T-helper 2 cell treated with Interferon-gamma antibody and Interleukin-4, amounts not matched to agents 5 μg/mL and 100 μg/mL, for 36 hours (primary cell): Measurements from ENCODE around the gene IL26.

ENCODE experiments used
- DNase-seq: peaks from one replicate; pipeline ENCODE4 v3.0.0; 2021; ENCODE audit warnings: low spot score
- H3K27ac Mint-ChIP-seq: one replicate; pipeline ENCODE4 v1.8.0; 2021; ENCODE audit warnings: mild to moderate bottlenecking, mixed read lengths
- H3K27me3 Mint-ChIP-seq: one replicate; pipeline ENCODE4 v1.8.0; 2021; ENCODE audit warnings: low read depth, mixed read lengths
- H3K36me3 Mint-ChIP-seq: one replicate; pipeline ENCODE4 v1.8.0; 2021; ENCODE audit warnings: low read depth, mixed read lengths
- H3K4me1 Mint-ChIP-seq: one replicate; pipeline ENCODE4 v1.8.0; 2021; ENCODE audit warnings: low read depth, mixed read lengths
- H3K4me3 Mint-ChIP-seq: one replicate; pipeline ENCODE4 v1.8.0; 2022; ENCODE audit warnings: mild to moderate bottlenecking, moderate library complexity, mixed read lengths
- H3K9me3 Mint-ChIP-seq: one replicate; pipeline ENCODE4 v1.8.0; 2021; ENCODE audit warnings: mixed read lengths

IL26 gene, protein sequence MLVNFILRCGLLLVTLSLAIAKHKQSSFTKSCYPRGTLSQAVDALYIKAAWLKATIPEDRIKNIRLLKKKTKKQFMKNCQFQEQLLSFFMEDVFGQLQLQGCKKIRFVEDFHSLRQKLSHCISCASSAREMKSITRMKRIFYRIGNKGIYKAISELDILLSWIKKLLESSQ

DNA sequence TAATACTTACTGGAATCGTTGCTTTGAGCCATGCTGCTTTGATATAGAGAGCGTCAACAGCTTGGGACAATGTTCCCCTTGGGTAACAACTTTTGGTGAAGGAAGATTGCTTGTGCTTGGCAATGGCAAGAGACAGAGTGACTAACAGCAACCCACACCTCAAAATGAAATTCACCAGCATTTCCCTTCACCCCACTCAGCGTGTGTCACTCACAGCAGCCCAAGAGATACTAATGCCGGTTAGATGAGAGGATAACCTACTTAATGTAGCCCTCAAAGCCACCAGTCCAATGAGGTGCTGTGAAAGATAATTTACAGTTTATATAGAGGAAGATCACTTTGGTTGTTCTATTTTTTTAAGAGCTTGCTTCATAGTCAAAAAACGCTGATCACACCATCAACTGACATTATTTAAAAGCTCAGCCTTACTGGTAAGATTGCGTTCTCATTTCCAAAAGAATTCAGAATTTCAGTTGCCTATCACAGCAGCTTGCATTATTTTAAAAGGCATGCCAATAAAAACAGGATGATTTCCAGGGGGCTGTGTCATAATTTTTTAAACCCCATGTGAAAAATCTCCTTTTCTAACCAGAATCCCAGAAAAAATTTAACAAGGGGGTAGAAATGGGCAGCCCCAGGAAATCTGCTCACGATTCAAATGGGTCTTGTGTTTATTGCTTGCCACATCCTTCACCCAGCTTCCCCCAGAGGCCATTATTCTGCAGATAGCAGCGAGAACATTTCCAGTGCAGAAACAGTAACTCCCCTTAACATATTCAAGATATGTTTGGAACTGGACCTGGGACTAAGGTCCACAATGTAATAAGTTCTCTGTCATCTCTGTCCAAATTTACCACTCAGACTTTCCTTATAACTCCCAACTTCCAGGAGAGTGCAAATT is at the start of gene IL26:
Gene IL26 (minus strand): TSS at position 235 of the 901 bp plus-strand sequence. CDS start 54 bp downstream, at position 181.
- Mint-ChIP-seq H3K27me3 (peaks cover 45% of the 10 kb centered on the region), H3K4me3 (no peak within 1 kb of the TSS), H3K9me3 (no peaks in the 10 kb centered on the region), H3K4me1 (peaks cover 12% of the 10 kb centered on the region), H3K27ac (no peak within 1 kb of the TSS), H3K36me3 (no peaks in the 10 kb centered on the region)
- DNase-seq, result no peak

DNA sequence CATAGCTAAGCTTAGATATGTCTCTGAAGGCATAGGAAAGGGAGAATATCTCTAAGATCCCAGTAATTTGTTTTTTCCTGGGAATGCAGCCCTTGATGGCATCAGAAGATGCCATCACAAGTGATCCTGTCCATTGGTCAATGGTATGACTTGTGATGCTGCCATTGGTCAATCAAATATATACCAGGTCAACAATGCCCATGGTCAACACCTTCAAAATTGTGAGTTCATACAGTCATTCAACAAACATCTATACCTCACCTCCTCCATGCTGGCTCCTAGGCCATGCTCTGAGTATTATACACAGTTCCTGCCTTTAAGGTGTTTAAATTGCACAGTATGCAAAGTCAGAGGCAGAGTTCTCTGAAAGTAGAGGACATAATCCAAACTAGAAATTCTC is 47.1 kb upstream of the IL26 start:
- H3K9me3 Mint-ChIP-seq, result no peaks in the 10 kb centered on the region
- H3K4me3 Mint-ChIP-seq, result no peak overlapping the region
- H3K27ac Mint-ChIP-seq, result no peak overlapping the region
- peaks cover 15% of the 10 kb centered on the region for H3K4me1 Mint-ChIP-seq
- no peak for DNase-seq
- no peaks in the 10 kb centered on the region for H3K36me3 Mint-ChIP-seq
- peaks cover 37% of the 10 kb centered on the region for H3K27me3 Mint-ChIP-seq

DNA sequence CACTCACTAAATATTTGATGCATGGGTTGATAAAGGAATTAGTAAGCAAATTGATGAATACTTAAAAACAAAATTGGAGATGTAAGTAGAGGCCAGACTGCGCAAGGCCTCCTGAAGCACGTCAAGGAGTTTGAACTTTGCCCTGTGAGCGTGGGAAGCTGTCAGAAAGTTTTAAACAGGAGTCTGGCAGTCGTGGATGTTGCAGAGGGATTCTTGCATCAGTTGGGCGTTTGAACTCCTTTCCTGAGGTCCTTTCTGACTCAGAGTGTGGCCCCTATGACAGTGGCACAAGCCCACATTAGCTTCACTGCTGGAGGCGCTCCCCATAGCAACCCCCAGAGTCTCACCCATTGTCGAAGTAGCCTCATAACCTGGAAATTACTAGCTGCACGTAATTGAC is 45.7 kb upstream of the IL26 start:
- Mint-ChIP-seq H3K9me3 (no peaks in the 10 kb centered on the region), H3K36me3 (no peaks in the 10 kb centered on the region), H3K27me3 (peaks cover 38% of the 10 kb centered on the region), H3K4me1 (peaks cover 8% of the 10 kb centered on the region), H3K4me3 (no peak overlapping the region), H3K27ac (no peak overlapping the region)
- no peak for DNase-seq

DNA sequence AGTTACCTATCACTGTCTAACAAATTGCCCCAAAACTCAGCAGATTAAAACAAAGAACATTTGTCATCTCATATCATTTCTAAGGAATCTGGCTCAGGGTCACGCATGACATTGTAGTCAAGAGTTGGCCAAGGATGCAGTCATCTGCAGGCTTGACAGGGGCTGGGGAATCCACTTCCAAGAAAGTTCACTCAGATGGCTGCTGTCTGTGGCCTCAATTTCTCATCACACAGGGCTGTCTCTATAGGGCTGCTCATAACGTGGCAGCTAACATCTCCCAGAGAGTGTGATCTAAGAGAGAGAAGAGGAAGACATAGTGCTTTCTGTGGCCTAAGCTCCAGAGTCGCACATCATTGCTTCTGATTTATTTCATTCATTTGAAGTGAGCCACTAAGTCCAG is 44.7 kb upstream of the IL26 start:
- Mint-ChIP-seq H3K9me3 (no peaks in the 10 kb centered on the region), H3K4me3 (no peak overlapping the region), H3K36me3 (no peaks in the 10 kb centered on the region), H3K4me1 (peaks cover 6% of the 10 kb centered on the region), H3K27me3 (peaks cover 39% of the 10 kb centered on the region), H3K27ac (no peak overlapping the region)
- DNase-seq, result no peak

DNA sequence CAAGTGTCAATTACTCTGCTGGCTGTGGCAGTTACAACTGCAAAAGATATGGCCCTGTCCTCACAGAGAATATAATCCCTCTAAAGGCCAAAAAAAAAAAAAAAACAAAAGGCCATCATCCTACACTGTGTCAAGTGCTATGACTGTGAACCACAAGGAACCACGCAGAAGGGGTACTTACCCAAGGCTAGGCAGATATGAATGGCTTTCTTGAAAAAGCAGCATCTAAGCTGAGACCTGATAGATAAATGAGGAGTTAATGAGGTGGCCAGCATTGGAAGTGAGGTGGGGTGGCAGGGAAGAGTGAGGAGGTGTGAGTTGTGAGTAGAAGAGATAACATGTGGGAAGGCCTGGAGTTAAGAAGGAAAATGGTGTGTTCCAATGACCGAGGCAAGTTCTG is 44.2 kb upstream of the IL26 start:
- Mint-ChIP-seq H3K27me3 (peaks cover 40% of the 10 kb centered on the region), H3K36me3 (no peaks in the 10 kb centered on the region), H3K4me1 (peaks cover 6% of the 10 kb centered on the region), H3K27ac (no peak overlapping the region), H3K4me3 (no peak overlapping the region), H3K9me3 (no peaks in the 10 kb centered on the region)
- peak; percentile 14 for DNase-seq

DNA sequence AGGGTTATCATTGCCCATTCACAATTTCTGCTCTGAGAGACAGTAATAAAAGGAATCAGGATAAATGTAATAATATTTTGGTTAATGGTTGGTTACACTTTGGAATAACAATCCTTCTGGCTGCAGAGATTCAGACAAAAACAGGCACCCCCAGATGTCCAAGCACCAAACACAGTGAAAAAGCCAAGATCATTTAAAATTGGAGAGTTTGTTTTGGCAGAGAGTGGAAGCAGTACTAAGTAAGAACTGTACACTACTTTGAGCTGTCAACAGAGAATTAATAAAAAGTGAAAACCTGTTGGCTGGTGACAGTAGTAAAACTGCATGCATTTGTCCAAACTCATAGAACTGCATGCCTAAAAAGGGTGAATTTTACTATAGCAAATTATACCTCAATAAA is 43.4 kb upstream of the IL26 start:
- Mint-ChIP-seq H3K4me3 (no peak overlapping the region), H3K36me3 (no peaks in the 10 kb centered on the region), H3K27ac (no peak overlapping the region), H3K4me1 (peaks cover 6% of the 10 kb centered on the region), H3K27me3 (peaks cover 48% of the 10 kb centered on the region), H3K9me3 (no peaks in the 10 kb centered on the region)
- no peak for DNase-seq

DNA sequence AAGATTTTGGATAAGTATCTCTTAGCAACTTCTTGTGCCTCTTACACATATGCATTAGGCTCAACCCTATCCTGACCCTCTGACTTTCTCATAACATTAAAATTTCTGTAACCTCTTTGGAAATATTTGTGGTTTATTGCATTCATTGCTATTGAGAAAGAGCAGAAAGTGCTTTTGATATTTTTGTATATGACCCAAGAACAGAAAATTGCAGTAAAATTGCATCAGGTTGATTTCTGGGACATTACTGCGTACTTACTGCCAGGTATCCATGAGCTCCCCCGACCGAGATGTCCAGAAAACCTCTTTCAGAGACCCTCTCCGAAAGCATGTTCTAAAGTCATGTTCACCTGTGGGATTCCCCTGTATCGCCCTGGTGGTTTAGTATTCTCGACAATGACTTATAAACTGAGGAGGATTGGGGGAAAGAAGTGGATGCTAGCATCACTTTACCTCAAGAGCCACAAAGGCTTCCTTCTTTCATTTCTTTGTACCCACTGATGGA is 42.3 kb upstream of the IL26 start:
- Mint-ChIP-seq H3K9me3 (no peaks in the 10 kb centered on the region), H3K27me3 (peaks cover 57% of the 10 kb centered on the region), H3K36me3 (no peaks in the 10 kb centered on the region), H3K27ac (no peak overlapping the region), H3K4me3 (no peak overlapping the region), H3K4me1 (peaks cover 6% of the 10 kb centered on the region)
- DNase-seq, result no peak

DNA sequence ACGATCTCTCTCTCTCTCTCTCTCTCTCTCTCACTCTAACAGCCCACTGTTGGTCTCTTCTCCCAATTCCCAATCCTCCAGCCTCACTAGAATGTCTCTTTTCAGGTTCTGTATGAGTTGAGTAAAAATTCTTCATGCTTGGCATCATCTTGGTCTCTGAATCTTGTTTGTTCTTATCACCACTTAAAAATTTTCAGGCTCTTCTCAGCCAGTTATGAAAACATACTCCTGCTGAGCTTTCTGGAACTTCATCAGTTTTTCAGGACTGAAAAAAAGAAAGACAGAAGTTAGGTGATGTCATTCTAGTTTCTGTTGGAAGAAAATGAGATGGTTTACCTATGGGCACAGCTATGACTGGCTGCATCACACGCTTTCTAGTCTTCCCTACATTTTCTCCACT is 39.2 kb upstream of the IL26 start:
- Mint-ChIP-seq H3K4me3 (no peak overlapping the region), H3K9me3 (no peaks in the 10 kb centered on the region), H3K27ac (no peak overlapping the region), H3K27me3 (peaks cover 64% of the 10 kb centered on the region), H3K36me3 (no peaks in the 10 kb centered on the region), H3K4me1 (peaks cover 14% of the 10 kb centered on the region)
- DNase-seq, result no peak

DNA sequence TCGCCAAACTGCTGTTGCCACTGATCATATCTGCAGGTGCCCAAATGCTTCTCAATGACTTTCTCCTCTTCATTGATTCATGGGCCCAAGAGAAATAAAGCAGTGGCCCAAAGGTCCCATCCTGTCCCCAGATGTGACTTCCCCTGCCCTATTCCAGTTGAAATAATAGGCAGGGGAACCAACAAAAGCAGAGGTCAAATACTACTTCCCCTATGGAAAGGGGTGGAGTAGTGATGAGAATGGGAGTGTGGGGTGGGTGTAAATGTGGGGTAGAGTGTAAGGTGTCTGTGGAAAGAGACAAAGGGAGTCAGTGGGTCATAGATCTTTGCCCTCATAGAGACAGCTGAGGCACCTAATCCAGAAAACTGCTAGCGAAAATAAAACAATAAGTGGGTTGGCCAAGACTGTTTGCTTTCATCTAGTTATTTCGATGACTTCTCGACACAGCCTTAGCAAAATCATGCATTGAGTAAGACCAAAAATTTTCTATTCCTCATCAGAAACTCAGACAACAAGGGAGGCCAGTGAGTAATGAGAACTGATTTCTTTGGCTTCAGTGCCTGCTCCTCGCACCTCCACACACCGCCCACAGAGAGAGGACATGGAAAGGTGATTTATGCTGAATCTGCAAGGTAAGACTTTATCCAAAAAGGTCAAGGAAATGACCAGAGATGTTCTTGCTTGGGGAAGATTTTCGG is 38.7 kb upstream of the IL26 start:
- H3K4me3 Mint-ChIP-seq, result no peak overlapping the region

DNA sequence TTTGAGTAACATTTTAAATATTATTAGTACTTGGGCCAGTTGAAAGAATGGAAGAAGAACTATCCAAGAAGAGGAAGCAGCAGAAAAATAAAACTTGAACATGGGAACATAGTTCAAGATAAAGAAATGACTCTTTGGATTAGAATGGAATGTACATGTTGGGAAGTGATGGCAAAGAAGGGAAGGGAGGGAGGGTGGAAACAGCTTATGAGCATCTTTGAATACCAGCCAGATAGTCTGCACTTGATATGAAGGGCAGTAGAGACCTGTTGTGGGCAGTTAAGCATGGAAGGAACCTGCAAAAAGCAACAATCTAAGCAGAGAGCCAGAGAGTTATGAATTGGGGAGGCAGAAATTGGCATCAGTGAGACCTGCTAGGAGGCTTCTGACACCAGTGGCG is 37.8 kb upstream of the IL26 start:
- Mint-ChIP-seq H3K4me3 (no peak overlapping the region), H3K27me3 (peaks cover 61% of the 10 kb centered on the region), H3K4me1 (peaks cover 16% of the 10 kb centered on the region), H3K27ac (no peak overlapping the region), H3K36me3 (no peaks in the 10 kb centered on the region), H3K9me3 (no peaks in the 10 kb centered on the region)
- DNase-seq, result no peak

More for the DNA sequence above, 38.7 kb upstream of the IL26 start:
- H3K9me3 Mint-ChIP-seq, result no peaks in the 10 kb centered on the region
- no peak for DNase-seq
- H3K36me3 Mint-ChIP-seq, result no peaks in the 10 kb centered on the region
- peaks cover 18% of the 10 kb centered on the region for H3K4me1 Mint-ChIP-seq
- no peak overlapping the region for H3K27ac Mint-ChIP-seq
- peaks cover 64% of the 10 kb centered on the region for H3K27me3 Mint-ChIP-seq

DNA sequence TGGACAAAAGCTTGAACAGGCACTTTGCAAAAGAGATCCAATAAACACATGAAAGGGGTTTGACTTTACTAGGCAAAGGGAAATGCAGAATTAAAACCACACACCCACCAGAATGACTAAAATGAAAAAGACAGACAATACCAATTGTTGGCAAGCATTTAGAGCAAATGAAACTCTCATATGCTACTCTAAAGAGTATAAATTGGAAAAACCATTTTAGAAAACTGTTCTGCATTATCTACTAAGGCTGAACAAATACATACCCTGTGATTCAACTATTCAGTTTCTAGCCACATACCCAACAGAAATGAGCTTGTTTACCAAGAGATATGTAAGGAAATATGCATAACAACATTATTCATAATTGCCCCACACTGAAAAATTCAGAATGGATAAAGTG is 36.3 kb upstream of the IL26 start:
- peaks cover 13% of the 10 kb centered on the region for H3K4me1 Mint-ChIP-seq
- no peak overlapping the region for H3K4me3 Mint-ChIP-seq
- no peak overlapping the region for H3K27ac Mint-ChIP-seq
- no peaks in the 10 kb centered on the region for H3K9me3 Mint-ChIP-seq
- DNase-seq, result no peak
- peaks cover 69% of the 10 kb centered on the region for H3K27me3 Mint-ChIP-seq
- no peaks in the 10 kb centered on the region for H3K36me3 Mint-ChIP-seq

DNA sequence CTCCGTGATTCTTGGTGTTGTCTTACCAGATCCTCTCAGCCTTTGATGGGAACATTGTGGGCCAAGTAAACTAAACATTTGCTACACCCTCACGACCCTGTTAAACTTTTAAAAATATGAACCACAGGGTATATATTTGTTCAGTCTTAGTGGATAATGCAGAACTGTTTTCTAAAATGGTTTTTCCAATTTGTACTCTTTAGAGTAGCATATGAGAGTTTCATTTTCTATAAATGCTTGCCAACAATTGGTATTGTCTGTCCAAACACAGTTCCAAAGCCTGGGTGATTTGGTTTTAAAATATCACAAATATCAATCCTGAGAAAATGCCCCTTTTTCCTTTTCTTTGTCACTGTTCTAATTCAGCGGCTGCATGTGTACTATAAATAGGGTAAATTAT is 34.5 kb upstream of the IL26 start:
- Mint-ChIP-seq H3K9me3 (no peaks in the 10 kb centered on the region), H3K27ac (no peak overlapping the region), H3K4me3 (no peak overlapping the region), H3K36me3 (no peaks in the 10 kb centered on the region), H3K27me3 (peaks cover 75% of the 10 kb centered on the region), H3K4me1 (peaks cover 13% of the 10 kb centered on the region)
- no peak for DNase-seq

DNA sequence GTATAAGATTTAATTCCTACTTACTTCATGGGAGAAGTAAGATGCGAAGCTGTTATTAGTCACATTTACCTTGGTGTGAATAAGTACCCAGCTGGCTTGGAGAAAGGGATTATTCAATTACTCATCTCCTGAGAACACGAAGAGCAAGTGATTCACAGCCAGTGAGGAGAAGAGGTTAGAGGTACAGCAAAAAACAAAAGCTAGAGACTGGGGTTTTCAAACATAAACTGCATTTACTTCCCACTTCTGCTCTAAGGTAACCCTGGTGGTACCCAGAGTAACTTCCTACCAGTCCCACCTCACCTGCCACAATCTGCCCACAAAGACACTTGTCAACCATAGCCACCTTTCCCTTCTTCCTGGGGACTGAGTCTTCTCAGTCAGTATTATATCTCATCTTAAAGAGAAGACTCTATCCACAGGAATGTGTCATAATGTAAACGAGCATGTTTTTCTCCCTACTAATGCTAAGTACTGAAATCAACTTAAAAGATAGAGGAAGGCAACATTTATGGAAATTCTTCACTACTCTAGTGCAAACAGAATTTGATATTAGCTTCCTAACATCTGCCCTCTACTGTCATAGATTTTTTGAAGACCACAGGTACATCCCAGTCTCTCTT is 33.8 kb upstream of the IL26 start:
- H3K4me1 Mint-ChIP-seq, result peaks cover 13% of the 10 kb centered on the region
- no peak overlapping the region for H3K27ac Mint-ChIP-seq
- no peaks in the 10 kb centered on the region for H3K9me3 Mint-ChIP-seq
- H3K27me3 Mint-ChIP-seq, result peaks cover 74% of the 10 kb centered on the region
- no peak overlapping the region for H3K4me3 Mint-ChIP-seq
- peak; percentile 31 for DNase-seq
- no peaks in the 10 kb centered on the region for H3K36me3 Mint-ChIP-seq

DNA sequence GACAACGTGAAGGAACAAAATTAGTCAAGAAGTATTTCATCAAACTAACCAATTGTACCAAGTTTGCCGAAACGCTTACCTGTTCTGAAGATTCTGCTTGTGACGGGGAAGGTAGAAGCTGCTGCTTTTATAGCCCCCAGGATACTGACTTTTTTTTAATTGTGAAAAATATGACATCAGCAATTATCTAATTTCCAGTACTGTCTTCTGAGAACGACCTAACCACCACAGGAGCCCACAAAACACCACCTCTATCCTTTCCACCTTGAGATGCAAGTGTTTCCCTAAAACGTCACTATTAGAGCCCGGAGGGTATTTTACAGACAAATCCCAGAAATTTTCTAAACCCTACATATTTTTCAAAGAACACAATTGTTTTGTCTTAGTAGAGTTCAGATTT is 27.9 kb upstream of the IL26 start, which contains the start of gene IL22:
Gene IL22 (minus strand): TSS at position 101 of the 400 bp plus-strand sequence. CDS start 156 bp downstream, outside the sequence.
- no peak for DNase-seq
- Mint-ChIP-seq H3K4me1 (peaks cover 1% of the 10 kb centered on the region), H3K27ac (no peak within 1 kb of the TSS), H3K9me3 (no peaks in the 10 kb centered on the region), H3K36me3 (no peaks in the 10 kb centered on the region), H3K27me3 (peaks cover 71% of the 10 kb centered on the region), H3K4me3 (no peak within 1 kb of the TSS)
